Activated CD4-positive, alpha-beta T cell treated with anti-CD3 and anti-CD28 coated beads, Interleukin-2, Interleukin-6, amounts not matched to agents 100 ng/mL and 50 ng/mL, durations not matched to agents 16 hours and 8 hours (primary cell): Measurements from ENCODE around the gene ZRSR2.
"Not testable (repeated sequence)": the region's sequence is repeated elsewhere in the genome, so short reads cannot be mapped to it uniquely, and the experiment has no call there.

Experiments
- DNase-seq: peaks from one replicate; pipeline ENCODE4 v3.0.0-alpha.2; 2020

The ZRSR2 gene

GRCh38 chrX:15789979-15790768 is at the start of gene ZRSR2:
TSS of gene ZRSR2 (plus strand) at chrX:15790484. CDS start at chrX:15790496, 12 bp downstream.
- peak; percentile 96 for DNase-seq

GRCh38 chrX:15744181-15744867 is 46.0 kb upstream of the ZRSR2 start:
- no peak for DNase-seq

GRCh38 chrX:15745179-15745578 is 45.1 kb upstream of the ZRSR2 start:
- DNase-seq = no peak

- DNase-seq = not testable (repeated sequence)
Observed at GRCh38 chrX:15746651-15747050, 43.6 kb upstream of the ZRSR2 start.

GRCh38 chrX:15747626-15748173 is 42.6 kb upstream of the ZRSR2 start:
- DNase-seq = no peak

GRCh38 chrX:15748841-15749240 is 41.4 kb upstream of the ZRSR2 start:
- DNase-seq = no peak

- peak; percentile 32 for DNase-seq
Observed at GRCh38 chrX:15749642-15750610, 40.4 kb upstream of the ZRSR2 start.

- peak; percentile 16 for DNase-seq
Observed at GRCh38 chrX:15750611-15751154, 39.6 kb upstream of the ZRSR2 start.

- DNase-seq = peak; percentile 52
Observed at GRCh38 chrX:15751155-15751819, 39.0 kb upstream of the ZRSR2 start.

GRCh38 chrX:15755091-15755490 is 35.2 kb upstream of the ZRSR2 start:
- DNase-seq = no peak

- DNase-seq = no peak
Observed at GRCh38 chrX:15758140-15758539, 32.1 kb upstream of the ZRSR2 start.

GRCh38 chrX:15759886-15760285 is 30.4 kb upstream of the ZRSR2 start:
- not testable (repeated sequence) for DNase-seq

- DNase-seq = peak; percentile 62
Observed at GRCh38 chrX:15761564-15762191, 28.6 kb upstream of the ZRSR2 start.

GRCh38 chrX:15769300-15769954 is 20.9 kb upstream of the ZRSR2 start:
- DNase-seq = no peak

GRCh38 chrX:15781961-15782699 is 8.2 kb upstream of the ZRSR2 start:
- peak; percentile 63 for DNase-seq

GRCh38 chrX:15785176-15785750 is 5.0 kb upstream of the ZRSR2 start:
- DNase-seq = no peak

GRCh38 chrX:15786915-15787314 is 3.4 kb upstream of the ZRSR2 start:
- no peak for DNase-seq

- DNase-seq = peak; percentile 21
Observed at GRCh38 chrX:15790769-15791290, 546 bp downstream of the ZRSR2 start.

- no peak for DNase-seq
Observed at GRCh38 chrX:15797707-15798106, 7.4 kb downstream of the ZRSR2 start.
